H1 (cell line): ENCODE data around the gene CNOT8. TPM values are rescaled to one million over a fixed set of nuclear protein-coding genes. Genes with fewer than 3 reads are reported as not detected.

Source experiments
- CTCF ChIA-PET: fragments of 300-600 bp; sonication (Branson Sonifier 250); formaldehyde crosslinking; loops from one replicate; lab custom pipeline; 2021; ENCODE audit not compliant: partially characterized antibody; lab: Charles Lee
- POLR2A ChIA-PET: fragments of 300-600 bp; sonication (Branson Sonifier 250); formaldehyde crosslinking; loops from one replicate; lab custom pipeline; 2021; ENCODE audit warnings: inconsistent platforms; ENCODE audit not compliant: partially characterized antibody; lab: Charles Lee
- DNase-seq, 2 experiments: peaks; one replicate each; pipeline versions ENCODE4 v3.0.0 to v3.0.0-alpha.2; 2010 to 2022; ENCODE audit warnings: low spot score in 2 of 2, low read depth in 1 of 2, mixed read lengths in 1 of 2
- FAIRE-seq: peaks from 2 replicates; lab custom pipeline; 2011; peaks lifted over from hg19 to GRCh38; lab: Jason Lieb, UNC
- H2AFZ ChIP-seq: 2 replicates; pipeline ENCODE4 v1.8.1; 2012; ENCODE audit warnings: low read length, inconsistent platforms
- H2AK5ac ChIP-seq: 2 replicates; pipeline ENCODE4 v1.6.1; 2013; ENCODE audit warnings: low read depth, low read length
- H2BK120ac ChIP-seq: replicated peaks from 2 replicates; pipeline ENCODE3; 2013; ENCODE audit warnings: low read depth, low read length, inconsistent platforms
- H2BK12ac ChIP-seq: 2 replicates; pipeline ENCODE4 v1.6.1; 2013; ENCODE audit warnings: low read depth, low read length
- H2BK15ac ChIP-seq: 2 replicates; pipeline ENCODE4 v1.6.1; 2013; ENCODE audit warnings: low read length
- H2BK20ac ChIP-seq: 2 replicates; pipeline ENCODE4 v1.6.1; 2013; ENCODE audit warnings: low read length
- H2BK5ac ChIP-seq: 2 replicates; pipeline ENCODE4 v1.6.1; 2013; ENCODE audit warnings: low read depth, low read length
- H3K14ac ChIP-seq: 2 replicates; pipeline ENCODE4 v1.6.1; 2013; ENCODE audit warnings: inconsistent platforms; ENCODE audit not compliant: insufficient read length
- H3K18ac ChIP-seq: 2 replicates; pipeline ENCODE4 v1.6.1; 2013; ENCODE audit warnings: low read length; ENCODE audit errors: extremely low read depth
- H3K23ac ChIP-seq: 2 replicates; pipeline ENCODE4 v1.6.1; 2013; ENCODE audit warnings: inconsistent platforms; ENCODE audit not compliant: insufficient read length
- H3K23me2 ChIP-seq: 2 replicates; pipeline ENCODE4 v1.6.1; 2013; ENCODE audit warnings: low read depth, low read length
- H3K27ac ChIP-seq: 2 replicates; pipeline ENCODE4 v1.6.1; 2011; ENCODE audit warnings: low read depth, low read length, inconsistent platforms
- H3K27me3 ChIP-seq, 4 experiments: replicated peaks in 1 of 4; 1 replicate in 1 of 4; 2 replicates in 3 of 4; pipeline versions ENCODE4 v1.6.1 to v1.8.1; 2011 to 2013; ENCODE audit warnings: low read length in 3 of 4, mild to moderate bottlenecking in 3 of 4, inconsistent platforms in 2 of 4, mixed read lengths in 2 of 4, moderate library complexity in 1 of 4; ENCODE audit not compliant: control insufficient read depth in 3 of 4, insufficient read depth in 3 of 4; ENCODE audit errors: extremely low read depth in 1 of 4
- H3K36me3 ChIP-seq, 4 experiments: 2 replicates each; pipeline versions ENCODE4 v1.6.1 to v1.8.1; 2011 to 2013; ENCODE audit warnings: mild to moderate bottlenecking in 4 of 4, low read length in 3 of 4, moderate library complexity in 2 of 4, control low read depth in 1 of 4, inconsistent platforms in 1 of 4; ENCODE audit not compliant: insufficient read depth in 4 of 4, control insufficient read depth in 2 of 4
- H3K4ac ChIP-seq: replicated peaks from 2 replicates; pipeline ENCODE3; 2013; ENCODE audit warnings: low read length, low read depth, mixed read lengths, inconsistent platforms; ENCODE audit not compliant: insufficient read length
- H3K4me1 ChIP-seq, 4 experiments: replicated peaks in 1 of 4; 1 replicate in 1 of 4; 2 replicates in 3 of 4; pipeline versions ENCODE4 v1.6.1 to v1.8.1; 2011 to 2013; ENCODE audit warnings: low read length in 3 of 4, inconsistent platforms in 2 of 4, mixed read lengths in 1 of 4; ENCODE audit not compliant: insufficient read depth in 4 of 4, control insufficient read depth in 3 of 4
- H3K4me2 ChIP-seq, 2 experiments: 2 replicates each; pipeline versions ENCODE4 v1.6.1 to v1.8.1; 2011 to 2013; ENCODE audit warnings: low read depth in 2 of 2, low read length in 2 of 2, control low read depth in 1 of 2, inconsistent platforms in 1 of 2, mild to moderate bottlenecking in 1 of 2; ENCODE audit not compliant: insufficient read depth in 1 of 2
- H3K4me3 ChIP-seq, 4 experiments: fragments of 200-600, 300-600 bp in 1 of 4; sonication (generic), shearing (Covaris generic), sonication (Bioruptor Twin) in 1 of 4; 2 replicates each; pipeline versions ENCODE4 v1.5.1 to v1.8.1; 2011 to 2016; ENCODE audit warnings: low read length in 4 of 4, low read depth in 3 of 4, control low read depth in 2 of 4, inconsistent platforms in 2 of 4, mild to moderate bottlenecking in 2 of 4, mixed read lengths in 1 of 4, moderate library complexity in 1 of 4; ENCODE audit not compliant: insufficient read depth in 2 of 4; ENCODE audit errors: extremely low read depth in 1 of 4
- H3K56ac ChIP-seq: replicated peaks from 2 replicates; pipeline ENCODE3; 2013; ENCODE audit warnings: low read depth, mild to moderate bottlenecking, mixed read lengths, low read length, inconsistent platforms; ENCODE audit not compliant: insufficient read length
- H3K79me1 ChIP-seq: 2 replicates; pipeline ENCODE4 v1.6.1; 2013; ENCODE audit warnings: low read depth, low read length, control low read depth
- H3K79me2 ChIP-seq, 2 experiments: 2 replicates each; pipeline versions ENCODE4 v1.6.1 to v1.8.1; 2012 to 2013; ENCODE audit warnings: low read length in 2 of 2, mild to moderate bottlenecking in 2 of 2, inconsistent platforms in 1 of 2; ENCODE audit not compliant: insufficient read depth in 2 of 2, control insufficient read depth in 1 of 2
- H3K9ac ChIP-seq, 4 experiments: replicated peaks in 1 of 4; 1 replicate in 1 of 4; 2 replicates in 3 of 4; pipeline versions ENCODE4 v1.6.1 to v1.8.1; 2011 to 2013; ENCODE audit warnings: low read depth in 3 of 4, low read length in 3 of 4, control low read depth in 2 of 4, mild to moderate bottlenecking in 2 of 4, moderate library complexity in 2 of 4, inconsistent platforms in 1 of 4; ENCODE audit errors: extremely low read depth in 1 of 4
- H3K9me3 ChIP-seq, 2 experiments: 2 replicates each; pipeline versions ENCODE4 v1.6.1 to v1.8.1; 2012 to 2013; ENCODE audit warnings: mild to moderate bottlenecking in 2 of 2, moderate library complexity in 2 of 2, control low read depth in 1 of 2, inconsistent platforms in 1 of 2, low read depth in 1 of 2, low read length in 1 of 2, mixed read lengths in 1 of 2; ENCODE audit not compliant: insufficient read depth in 2 of 2
- H4K20me1 ChIP-seq, 2 experiments: replicated peaks in 1 of 2; 2 replicates each; pipeline versions ENCODE3 to v1.8.1; 2011 to 2013; ENCODE audit warnings: inconsistent platforms in 2 of 2, low read length in 2 of 2, mild to moderate bottlenecking in 1 of 2; ENCODE audit not compliant: insufficient read depth in 2 of 2, control insufficient read depth in 1 of 2
- H4K5ac ChIP-seq: 2 replicates; pipeline ENCODE4 v1.6.1; 2013; ENCODE audit warnings: low read length, low read depth, mixed read lengths, inconsistent platforms; ENCODE audit not compliant: insufficient read length
- H4K8ac ChIP-seq: 2 replicates; pipeline ENCODE4 v1.8.0; 2013; ENCODE audit warnings: mild to moderate bottlenecking, moderate library complexity, low read length, inconsistent platforms; ENCODE audit not compliant: insufficient read depth; ENCODE audit errors: extremely low read depth
- H4K91ac ChIP-seq: replicated peaks from 2 replicates; pipeline ENCODE3; 2013; ENCODE audit warnings: low read length, mixed read lengths, inconsistent platforms; ENCODE audit not compliant: insufficient read length
- CBX8 ChIP-seq: fragments of 300-800, 300-1000 bp; sonication (generic); IDR thresholded peaks from 2 replicates; pipeline ENCODE4 v1.7.1; 2016; ENCODE audit warnings: low read depth, low read length, borderline replicate concordance
- FOSL1 ChIP-seq: IDR thresholded peaks from 2 replicates; pipeline ENCODE4 v1.6.1; 2011; ENCODE audit warnings: mild to moderate bottlenecking, low read depth, low read length, moderate library complexity; ENCODE audit not compliant: insufficient read depth
- HDAC6 ChIP-seq: IDR thresholded peaks from one replicate; pipeline ENCODE4 v1.7.1; 2012; ENCODE audit warnings: low read depth, mild to moderate bottlenecking, inconsistent platforms, low read length, moderate library complexity
- MAFK ChIP-seq: IDR thresholded peaks from 2 replicates; pipeline ENCODE4 v1.6.1; 2012; ENCODE audit warnings: low read depth, mild to moderate bottlenecking, improper control_type of control experiment, low read length
- POLR2AphosphoS5 ChIP-seq: IDR thresholded peaks from 2 replicates; pipeline ENCODE4 v1.6.1; 2011; ENCODE audit warnings: low read depth, low read length
- RFX5 ChIP-seq: IDR thresholded peaks from 2 replicates; pipeline ENCODE4 v1.6.1; 2011; ENCODE audit warnings: low read depth, low read length, improper control_type of control experiment, borderline replicate concordance
- SRF ChIP-seq: IDR thresholded peaks from 2 replicates; pipeline ENCODE4 v1.6.1; 2011; ENCODE audit warnings: mild to moderate bottlenecking, low read depth, low read length, moderate library complexity
- WGBS, 2 experiments: shearing (Covaris generic) in 1 of 2; methylation state at CpG; one replicate each; pipeline versions ENCODE4 v1.1.6 to v1.1.7; 2013 to 2015; ENCODE audit warnings: low lambda C conversion rate in 2 of 2, mixed read lengths in 2 of 2, inconsistent platforms in 1 of 2, low coverage in 1 of 2, missing lambda C conversion rate in 1 of 2; ENCODE audit not compliant: insufficient replicate concordance in 2 of 2, insufficient coverage in 1 of 2, insufficient read length in 1 of 2; ENCODE audit errors: extremely low coverage in 1 of 2, missing lambda C conversion rate in 1 of 2; 5-methylcytosine and 5-hydroxymethylcytosine counted together
- polyA plus RNA-seq, 7 experiments: library from polyadenylated mRNA; depleted of rRNA in 3 of 7; stranded (reverse) in 5 of 7; unstranded in 2 of 7; fragments of >200 nt in 5 of 7; fragments of 200-250 nt in 2 of 7; gene quantifications; 1 replicate in 5 of 7; 2 replicates in 1 of 7; 4 replicates in 1 of 7; pipeline versions ENCODE4 v1.2.1 to v1.2.3, GENCODE V29; 2011 to 2013; ENCODE audit warnings: missing spikeins in 2 of 7, mixed read lengths in 2 of 7
- total RNA-seq: library from RNA; stranded (reverse); fragmentation: NEBNext Ultra II Directional; extraction: Animal tissue kit (Norgen Biotek cat#: 25700); gene quantifications from 2 replicates; pipeline ENCODE4 v1.2.1, GENCODE V29; 2021
- TF ChIP-seq, protein P1 (sequence below): IDR thresholded peaks from 2 replicates; pipeline ENCODE4 v1.6.1; 2011; ENCODE audit warnings: low read depth, mild to moderate bottlenecking, low read length; ENCODE audit not compliant: insufficient read depth
- TF ChIP-seq, protein P2 (sequence below): IDR thresholded peaks from 2 replicates; pipeline ENCODE4 v1.6.1; 2012; ENCODE audit warnings: inconsistent platforms

CNOT8 gene
- total and polyA plus RNA-seq, 2 of the 8 experiments (the other 6 are each of a cell fraction or from before 2014, with no cell fraction given), result 36.4 to 62.9 TPM

DNA sequence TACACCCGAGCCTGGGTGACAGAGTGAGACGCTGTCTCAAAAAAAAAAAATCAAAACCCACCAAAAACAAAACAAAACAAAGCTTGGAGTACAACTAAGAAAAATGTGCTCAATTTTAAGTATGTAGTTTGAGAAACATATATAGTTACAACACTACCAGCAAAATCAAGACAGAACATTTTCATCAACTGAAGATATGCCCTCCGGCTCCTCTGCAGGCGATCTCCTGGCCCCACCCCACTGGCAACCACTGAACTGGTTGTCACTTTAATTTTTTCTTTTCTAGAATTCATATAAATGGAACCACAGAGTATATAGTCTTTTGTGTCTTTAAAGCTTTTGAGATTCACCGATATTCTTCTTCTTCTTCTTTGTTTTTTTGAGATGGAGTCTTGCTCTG, 35.0 kb downstream of the CNOT8 start:
- no peak for TF ChIP-seq HDAC6
- TF ChIP-seq FOSL1, result no peak
- TF ChIP-seq POLR2AphosphoS5, result no peak
- TF ChIP-seq, protein P1, sequence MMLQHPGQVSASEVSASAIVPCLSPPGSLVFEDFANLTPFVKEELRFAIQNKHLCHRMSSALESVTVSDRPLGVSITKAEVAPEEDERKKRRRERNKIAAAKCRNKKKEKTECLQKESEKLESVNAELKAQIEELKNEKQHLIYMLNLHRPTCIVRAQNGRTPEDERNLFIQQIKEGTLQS, result no peak
- TF ChIP-seq CBX8, result no peak
- TF ChIP-seq, protein P2, sequence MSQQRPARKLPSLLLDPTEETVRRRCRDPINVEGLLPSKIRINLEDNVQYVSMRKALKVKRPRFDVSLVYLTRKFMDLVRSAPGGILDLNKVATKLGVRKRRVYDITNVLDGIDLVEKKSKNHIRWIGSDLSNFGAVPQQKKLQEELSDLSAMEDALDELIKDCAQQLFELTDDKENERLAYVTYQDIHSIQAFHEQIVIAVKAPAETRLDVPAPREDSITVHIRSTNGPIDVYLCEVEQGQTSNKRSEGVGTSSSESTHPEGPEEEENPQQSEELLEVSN, result no peak
- no peak for TF ChIP-seq MAFK
- no peak for TF ChIP-seq RFX5
- no peak for TF ChIP-seq SRF
- TF ChIP-seq, all 59 proteins: peak for 0

More for the DNA sequence above, 35.0 kb downstream of the CNOT8 start:
- no peak for FAIRE-seq
- H2BK12ac ChIP-seq, result no peak overlapping the region
- no peak for DNase-seq
- no peak overlapping the region for H2BK120ac ChIP-seq
- H3K4ac ChIP-seq, result no peak overlapping the region
- no peaks in the 10 kb centered on the region for H3K9me3 ChIP-seq
- H4K20me1 ChIP-seq, result no peaks in the 10 kb centered on the region
- no peaks in the 10 kb centered on the region for H3K79me1 ChIP-seq
- CTCF ChIA-PET, result interaction anchor here (1.0 kb wide), 1 partner anchor 9 kb away, joined by 3 read pairs; no protein-coding TSS in a partner anchor
- H3K4me2 ChIP-seq, result no peak overlapping the region
- no peak overlapping the region for H2BK15ac ChIP-seq
- no peak overlapping the region for H2AFZ ChIP-seq
- H2AK5ac ChIP-seq, result no peak overlapping the region
- no peak overlapping the region for H3K56ac ChIP-seq
- peaks cover 22 to 82% (median 48%) of the 10 kb centered on the region in 4 experiments for H3K36me3 ChIP-seq
- no peak overlapping the region for H3K4me3 ChIP-seq
- no peak overlapping the region for H2BK20ac ChIP-seq
- H3K27me3 ChIP-seq, result no peaks in the 10 kb centered on the region
- POLR2A ChIA-PET, result interaction anchor here (0.9 kb wide), 1 partner anchor 8 kb away, joined by 3 read pairs; no protein-coding TSS in a partner anchor
- no peak overlapping the region for H3K14ac ChIP-seq
- no peaks in the 10 kb centered on the region for H3K79me2 ChIP-seq
- no peaks in the 10 kb centered on the region for H3K23me2 ChIP-seq
- no peak overlapping the region for H3K23ac ChIP-seq
- no peak overlapping the region for H3K27ac ChIP-seq
- H2BK5ac ChIP-seq, result no peak overlapping the region
- WGBS, 2 experiments, result 92% methylated on average over 5 of the region's 5 CpGs; no CpG with 5 or more reads in 1 of the 2 experiments
- no peak overlapping the region for H3K9ac ChIP-seq
- H3K18ac ChIP-seq, result no peak overlapping the region
- no peak overlapping the region for H4K8ac ChIP-seq
- no peak overlapping the region for H4K5ac ChIP-seq
- H4K91ac ChIP-seq, result no peak overlapping the region
- no peaks in the 10 kb centered on the region for H3K4me1 ChIP-seq
